Mesendoderm (in vitro differentiated cells): ENCODE measurements around the gene MAPK6.

ENCODE experiments used
- DNase-seq: peaks from one replicate; pipeline ENCODE4 v3.0.0; 2013
- H2AK5ac ChIP-seq: 2 replicates; pipeline ENCODE4 v1.6.1; 2013; ENCODE audit warnings: low read length, inconsistent platforms
- H2BK120ac ChIP-seq: 2 replicates; pipeline ENCODE4 v1.6.1; 2013; ENCODE audit warnings: low read depth, mild to moderate bottlenecking, low read length, moderate library complexity, mixed read lengths
- H2BK15ac ChIP-seq: replicated peaks from 2 replicates; pipeline ENCODE4 v1.6.1; 2013; ENCODE audit warnings: low read depth, mild to moderate bottlenecking, moderate library complexity
- H2BK5ac ChIP-seq: 2 replicates; pipeline ENCODE4 v1.6.1; 2013; ENCODE audit warnings: low read length, inconsistent platforms
- H3K18ac ChIP-seq: 2 replicates; pipeline ENCODE4 v1.6.1; 2013; ENCODE audit warnings: mild to moderate bottlenecking, low read length, mixed read lengths
- H3K23ac ChIP-seq: one replicate; pipeline ENCODE4 v1.6.1; 2013; ENCODE audit warnings: low read length
- H3K27ac ChIP-seq: 2 replicates; pipeline ENCODE4 v1.5.1; 2013; ENCODE audit warnings: low read depth, mild to moderate bottlenecking, inconsistent platforms, low read length, moderate library complexity
- H3K27me3 ChIP-seq: 2 replicates; pipeline ENCODE4 v1.6.1; 2013; ENCODE audit warnings: low read length, control low read depth, mild to moderate bottlenecking, inconsistent platforms; ENCODE audit not compliant: insufficient read depth, poor library complexity
- H3K36me3 ChIP-seq: 2 replicates; pipeline ENCODE4 v1.6.1; 2013; ENCODE audit warnings: low read length, inconsistent platforms; ENCODE audit not compliant: control insufficient read depth, insufficient read depth
- H3K4ac ChIP-seq: one replicate; pipeline ENCODE4 v1.6.1; 2013; ENCODE audit warnings: low read depth, mild to moderate bottlenecking, low read length, moderate library complexity
- H3K4me1 ChIP-seq: 2 replicates; pipeline ENCODE4 v1.6.1; 2013; ENCODE audit warnings: low read depth, low read length, inconsistent platforms; ENCODE audit not compliant: control insufficient read depth
- H3K4me2 ChIP-seq: 2 replicates; pipeline ENCODE4 v1.6.1; 2013; ENCODE audit warnings: low read length
- H3K4me3 ChIP-seq: 2 replicates; pipeline ENCODE4 v1.5.1; 2013; ENCODE audit warnings: mild to moderate bottlenecking, low read length
- H3K56ac ChIP-seq: one replicate; pipeline ENCODE4 v1.6.1; 2013; ENCODE audit warnings: low read length
- H3K79me1 ChIP-seq: 2 replicates; pipeline ENCODE4 v1.6.1; 2013; ENCODE audit warnings: low read length, inconsistent platforms
- H3K79me2 ChIP-seq: 2 replicates; pipeline ENCODE4 v1.6.1; 2013; ENCODE audit warnings: mild to moderate bottlenecking, low read length; ENCODE audit not compliant: control insufficient read depth, insufficient read depth
- H3K9ac ChIP-seq: 2 replicates; pipeline ENCODE4 v1.6.1; 2013; ENCODE audit warnings: low read length, inconsistent platforms
- H4K5ac ChIP-seq: one replicate; pipeline ENCODE4 v1.6.1; 2013; ENCODE audit warnings: low read length
- H4K8ac ChIP-seq: one replicate; pipeline ENCODE4 v1.6.1; 2013; ENCODE audit warnings: low read depth, mild to moderate bottlenecking, control low read depth, low read length, moderate library complexity
- WGBS: extraction: QIAGEN DNeasy Blood & Tissue Kit; methylation state at CpG from one replicate; pipeline ENCODE4 v1.1.7; 2013; ENCODE audit warnings: low lambda C conversion rate, missing lambda C conversion rate; ENCODE audit not compliant: insufficient coverage; ENCODE audit errors: extremely low coverage; 5-methylcytosine and 5-hydroxymethylcytosine counted together

Gene MAPK6

DNA sequence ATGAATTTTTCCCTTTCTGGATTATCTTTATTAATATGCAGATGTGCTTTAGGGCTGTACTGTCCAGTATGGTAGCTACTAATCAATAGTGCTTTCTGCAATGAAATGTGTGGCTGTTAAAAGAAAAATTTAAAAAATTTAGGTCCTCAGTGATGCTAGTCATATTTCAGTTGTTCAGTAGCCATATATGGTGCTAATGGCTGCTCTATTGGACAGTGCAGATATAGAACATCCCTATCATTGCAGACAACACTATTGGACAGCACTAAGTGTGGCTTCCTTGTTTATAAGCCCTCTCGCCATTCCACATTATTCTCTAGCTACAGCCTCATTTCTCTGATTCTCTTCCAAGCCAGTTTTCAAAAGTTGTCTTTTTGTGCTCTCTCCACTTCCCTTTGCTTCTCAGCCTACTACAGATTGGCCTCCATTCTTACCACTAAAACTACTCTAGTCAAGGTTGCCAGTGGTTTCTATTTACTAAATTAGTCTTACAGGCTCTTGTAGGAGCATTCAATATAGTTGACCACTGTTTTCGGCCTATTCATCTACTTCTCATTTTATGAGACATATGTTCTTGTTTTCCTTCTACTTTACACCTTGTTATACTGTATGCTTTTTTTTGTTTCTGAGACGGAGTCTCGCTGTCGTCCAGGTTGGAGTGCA, 9.5 kb downstream of the MAPK6 start:
- Histone ChIP-seq H3K4me3 (no peak overlapping the region), H4K5ac (no peak overlapping the region), H3K4ac (no peak overlapping the region), H2BK120ac (no peak overlapping the region), H3K36me3 (no peaks in the 10 kb centered on the region), H2BK15ac (no peak overlapping the region), H3K4me1 (peaks cover 3% of the 10 kb centered on the region), H3K9ac (no peak overlapping the region), H2BK5ac (no peak overlapping the region), H4K8ac (no peak overlapping the region), H3K23ac (no peak overlapping the region), H3K56ac (no peak overlapping the region), H3K4me2 (no peak overlapping the region), H2AK5ac (no peak overlapping the region), H3K27me3 (no peaks in the 10 kb centered on the region), H3K18ac (no peak overlapping the region), H3K79me1 (peaks cover 7% of the 10 kb centered on the region), H3K27ac (no peak overlapping the region), H3K79me2 (peaks cover 73% of the 10 kb centered on the region)
- no peak for DNase-seq
- WGBS = no CpG with 5 or more reads among the region's 5 CpGs

DNA sequence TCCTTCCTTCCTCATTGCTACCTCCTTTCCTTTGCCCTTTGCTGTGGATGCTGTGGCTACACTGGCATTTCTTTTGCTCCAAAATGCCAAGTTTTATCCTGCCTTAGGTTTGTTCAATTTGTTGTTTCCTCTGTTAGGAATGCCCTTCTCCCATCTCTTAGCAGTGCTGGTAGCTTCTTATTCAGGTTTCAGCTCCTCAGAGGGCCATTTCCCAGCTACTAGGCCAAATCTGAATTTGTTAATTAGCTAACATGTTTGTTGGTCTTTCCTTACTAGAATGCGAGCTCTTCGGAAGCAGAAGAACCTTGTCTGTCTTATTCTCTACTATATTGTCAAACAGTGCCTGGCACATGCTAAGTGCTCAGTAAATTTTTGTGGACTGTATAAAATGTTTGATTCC, 11.0 kb downstream of the MAPK6 start:
- Histone ChIP-seq H2BK120ac (no peak overlapping the region), H3K23ac (no peak overlapping the region), H3K79me2 (peaks cover 74% of the 10 kb centered on the region), H4K8ac (no peak overlapping the region), H3K9ac (no peak overlapping the region), H3K36me3 (no peaks in the 10 kb centered on the region), H2BK15ac (no peak overlapping the region), H3K27me3 (no peaks in the 10 kb centered on the region), H3K27ac (no peak overlapping the region), H2BK5ac (no peak overlapping the region), H3K56ac (no peak overlapping the region), H3K4ac (no peak overlapping the region), H3K4me3 (no peak overlapping the region), H4K5ac (no peak overlapping the region), H3K18ac (no peak overlapping the region), H3K4me1 (peaks cover 3% of the 10 kb centered on the region), H3K4me2 (no peak overlapping the region), H2AK5ac (no peak overlapping the region), H3K79me1 (peaks cover 8% of the 10 kb centered on the region)
- no CpG with 5 or more reads among the region's 2 CpGs for WGBS
- no peak for DNase-seq

DNA sequence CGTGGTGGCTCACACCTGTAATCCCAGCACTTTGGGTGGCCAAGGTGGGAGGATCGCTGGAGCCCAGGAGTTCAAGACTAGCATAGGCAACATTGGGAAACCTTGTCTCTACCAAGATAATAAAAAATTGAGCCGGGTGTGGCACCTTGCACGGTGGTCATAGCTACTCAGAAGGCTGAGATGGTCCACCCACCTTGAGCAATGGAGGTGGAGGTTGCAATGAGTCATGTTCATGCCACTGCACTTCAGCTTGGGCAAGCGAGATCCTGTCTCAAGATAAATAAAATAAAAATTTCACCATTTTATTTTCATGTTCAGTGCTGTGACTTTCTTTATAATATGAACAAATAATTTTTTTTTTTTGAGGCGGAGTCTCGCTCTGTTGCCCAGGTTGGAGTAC, 12.5 kb downstream of the MAPK6 start:
- Histone ChIP-seq H2BK120ac (no peak overlapping the region), H3K4me1 (peaks cover 3% of the 10 kb centered on the region), H3K4me2 (no peak overlapping the region), H3K27me3 (no peaks in the 10 kb centered on the region), H3K9ac (no peak overlapping the region), H3K4me3 (no peak overlapping the region), H3K56ac (no peak overlapping the region), H3K23ac (no peak overlapping the region), H2AK5ac (no peak overlapping the region), H3K18ac (no peak overlapping the region), H3K36me3 (no peaks in the 10 kb centered on the region), H3K79me1 (peaks cover 9% of the 10 kb centered on the region), H4K8ac (no peak overlapping the region), H3K4ac (no peak overlapping the region), H2BK5ac (no peak overlapping the region), H3K27ac (no peak overlapping the region), H2BK15ac (no peak overlapping the region), H3K79me2 (peaks cover 74% of the 10 kb centered on the region), H4K5ac (no peak overlapping the region)
- no peak for DNase-seq
- WGBS = no CpG with 5 or more reads among the region's 7 CpGs

DNA sequence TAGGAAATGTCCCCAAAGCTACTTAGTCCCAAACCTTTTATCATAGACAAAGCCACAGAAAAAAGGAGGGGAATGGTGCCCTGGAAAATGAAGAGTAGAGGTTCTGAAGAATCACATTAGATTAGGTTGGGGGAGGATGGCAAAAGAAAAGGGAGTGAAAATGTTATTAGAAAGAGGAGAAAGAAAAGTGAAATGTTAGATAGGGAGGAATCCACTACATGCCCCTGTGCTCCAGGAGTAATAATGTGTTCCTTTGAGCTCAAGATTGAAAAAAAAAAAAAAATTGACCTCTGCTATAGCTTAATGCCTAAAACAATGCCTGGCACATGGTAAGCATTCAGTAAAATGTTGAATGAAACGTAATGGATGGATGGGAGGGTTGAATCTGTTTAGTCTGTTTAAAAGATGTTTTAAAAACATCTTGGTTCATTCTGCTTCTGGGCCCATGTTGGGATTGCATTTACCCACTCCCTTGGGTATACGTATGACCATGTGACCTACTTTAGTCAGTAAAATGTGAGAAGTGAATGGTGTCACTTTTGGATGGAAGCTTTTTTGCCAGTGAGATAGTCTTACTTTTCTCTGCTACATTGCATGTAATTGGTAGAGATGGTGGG, 19.0 kb downstream of the MAPK6 start:
- H4K8ac ChIP-seq = no peak overlapping the region
- H3K79me2 ChIP-seq = peaks cover 82% of the 10 kb centered on the region
- peaks cover 26% of the 10 kb centered on the region for H3K79me1 ChIP-seq
- H3K27ac ChIP-seq = no peak overlapping the region
- DNase-seq = no peak
- H2AK5ac ChIP-seq = no peak overlapping the region
- H3K4ac ChIP-seq = no peak overlapping the region
- H3K56ac ChIP-seq = no peak overlapping the region
- no peak overlapping the region for H3K4me2 ChIP-seq
- H2BK5ac ChIP-seq = no peak overlapping the region
- no peak overlapping the region for H3K9ac ChIP-seq
- no CpG with 5 or more reads among the region's 2 CpGs for WGBS
- H3K4me3 ChIP-seq = no peak overlapping the region
- no peak overlapping the region for H2BK15ac ChIP-seq
- H3K36me3 ChIP-seq = no peaks in the 10 kb centered on the region
- no peak overlapping the region for H3K23ac ChIP-seq
- peaks cover 4% of the 10 kb centered on the region for H3K4me1 ChIP-seq
- H4K5ac ChIP-seq = no peak overlapping the region
- no peak overlapping the region for H3K18ac ChIP-seq
- no peaks in the 10 kb centered on the region for H3K27me3 ChIP-seq
- H2BK120ac ChIP-seq = no peak overlapping the region

DNA sequence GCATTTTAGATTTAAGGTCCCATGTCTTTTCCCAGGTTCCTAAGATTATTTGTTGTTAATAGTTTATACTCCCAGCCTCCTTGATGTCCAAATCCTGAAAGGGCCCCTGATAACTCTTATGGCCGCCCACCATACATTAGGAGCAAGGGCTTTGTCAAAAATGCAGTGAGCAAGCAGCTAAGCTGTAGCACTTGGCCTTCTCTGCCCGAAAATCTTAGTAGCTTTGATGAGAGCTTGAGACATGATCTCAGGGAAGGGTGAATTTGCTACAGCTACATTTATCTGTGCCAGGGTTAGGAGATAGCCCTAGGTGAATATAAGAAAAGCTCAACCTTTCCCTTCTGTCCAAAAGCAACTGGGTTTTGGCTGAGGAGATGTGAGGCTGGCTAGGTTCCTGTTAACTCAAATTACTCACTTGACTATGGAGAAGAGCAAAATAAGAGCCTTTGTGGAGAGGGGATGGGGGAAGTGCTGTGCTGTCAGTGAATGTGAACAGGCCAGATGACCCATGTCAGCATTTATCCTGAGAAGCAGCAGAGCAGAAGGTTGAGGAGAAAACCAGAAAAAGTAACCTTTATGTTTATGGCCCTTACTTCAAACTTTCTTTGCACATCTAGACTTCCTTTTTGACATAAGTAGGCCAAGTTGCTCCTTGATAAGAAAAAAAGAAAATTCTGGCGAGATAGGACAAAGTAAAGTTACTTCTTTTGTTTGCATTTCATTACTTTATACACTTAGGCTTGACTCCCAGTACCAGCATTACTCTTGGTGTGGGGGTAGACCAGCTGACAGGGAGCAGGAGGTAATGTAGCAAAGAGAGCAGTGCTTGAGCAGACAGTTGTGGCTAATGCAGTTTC, 21.1 kb downstream of the MAPK6 start:
- no peak overlapping the region for H4K8ac ChIP-seq
- H3K56ac ChIP-seq = no peak overlapping the region
- no peak overlapping the region for H2BK15ac ChIP-seq
- H3K27ac ChIP-seq = no peak overlapping the region
- no peak overlapping the region for H4K5ac ChIP-seq
- H2BK120ac ChIP-seq = no peak overlapping the region
- H3K23ac ChIP-seq = no peak overlapping the region
- no CpG with 5 or more reads among the region's 3 CpGs for WGBS
- H3K4me1 ChIP-seq = peaks cover 4% of the 10 kb centered on the region
- H3K79me2 ChIP-seq = peaks cover 63% of the 10 kb centered on the region
- no peaks in the 10 kb centered on the region for H3K27me3 ChIP-seq
- H3K4me3 ChIP-seq = no peak overlapping the region
- H3K9ac ChIP-seq = peak overlapping the region; percentile 5
- H3K4me2 ChIP-seq = no peak overlapping the region
- no peak for DNase-seq
- no peaks in the 10 kb centered on the region for H3K36me3 ChIP-seq
- H3K79me1 ChIP-seq = peaks cover 20% of the 10 kb centered on the region
- no peak overlapping the region for H2BK5ac ChIP-seq
- no peak overlapping the region for H2AK5ac ChIP-seq
- no peak overlapping the region for H3K4ac ChIP-seq
- no peak overlapping the region for H3K18ac ChIP-seq
